ENCODE results near the gene KRTAP17-1.

KRTAP17-1 gene

DNA sequence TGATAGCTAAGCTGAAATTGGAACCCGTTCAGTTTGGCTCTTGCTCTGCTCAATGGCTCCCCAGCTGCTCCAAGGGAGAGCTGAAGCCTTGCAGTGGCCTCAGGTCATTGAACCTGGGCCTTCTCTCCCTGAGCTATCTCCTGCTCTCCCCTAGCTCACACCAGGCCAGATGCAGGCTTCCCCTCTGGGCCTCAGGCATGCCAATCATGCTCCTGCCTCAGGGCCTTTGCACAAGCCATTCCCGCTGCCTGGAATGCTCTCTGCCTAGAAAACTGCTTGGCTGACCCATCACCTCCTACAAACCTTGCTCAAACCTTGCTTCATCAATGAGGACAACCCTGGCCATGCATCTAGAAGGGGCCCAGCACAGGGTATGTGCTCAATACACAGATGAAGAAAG lies 16.7 kb upstream of the KRTAP17-1 start:
- DNase-seq (ENCODE audit: low spot score) = no peak

DNA sequence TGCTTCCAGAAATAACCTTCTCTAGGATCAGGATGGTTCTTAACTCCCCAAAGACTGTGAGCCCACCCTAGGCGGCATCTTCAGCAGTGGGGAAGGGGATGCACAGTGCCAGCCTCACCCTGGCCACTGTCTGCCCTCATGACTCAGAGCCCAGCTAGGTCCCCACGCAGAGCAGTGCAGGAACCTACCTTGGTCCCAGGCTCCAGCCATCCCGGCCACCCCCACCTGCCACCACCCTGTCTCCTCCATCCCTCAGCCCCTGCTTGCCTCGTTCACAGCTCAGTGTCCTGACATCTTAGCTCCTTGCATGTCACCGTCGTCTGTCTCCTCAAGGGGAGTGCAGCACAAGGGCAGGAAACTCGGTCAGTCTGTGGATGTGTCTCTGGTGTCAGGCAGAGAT lies 16.1 kb upstream of the KRTAP17-1 start:
- no peak for DNase-seq (ENCODE audit: low spot score)

DNA sequence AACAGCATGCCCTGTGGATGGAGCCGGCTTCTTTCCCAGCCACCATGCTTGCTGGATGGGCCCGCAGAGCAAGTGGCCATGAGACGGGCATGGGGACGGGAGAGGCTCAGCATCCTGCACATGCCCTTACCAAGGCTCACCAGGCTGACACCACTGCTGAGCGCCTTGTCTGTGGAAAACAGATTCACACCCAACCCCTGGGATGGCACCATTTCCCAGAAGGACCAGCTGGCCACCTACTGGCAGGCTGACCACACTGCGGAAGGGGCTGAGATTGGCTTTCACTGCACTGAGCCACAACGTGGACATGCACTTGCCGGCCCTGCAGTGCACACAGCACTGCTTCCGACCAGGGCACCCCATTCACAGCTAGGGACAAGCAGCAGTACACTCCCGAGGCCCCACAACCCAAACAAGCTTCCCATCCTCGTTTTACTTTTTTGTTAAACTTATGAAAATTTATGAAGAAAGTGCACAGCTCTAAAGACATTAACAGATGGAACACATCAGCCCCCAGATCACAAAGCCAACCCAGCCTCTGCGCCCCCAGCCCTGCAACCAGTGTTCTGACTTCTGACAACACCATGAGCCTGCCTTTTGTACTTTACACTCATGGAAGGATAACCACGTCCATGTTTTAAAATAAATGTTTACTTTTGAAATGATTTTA lies 13.9 kb upstream of the KRTAP17-1 start:
- DNase-seq (ENCODE audit: low spot score) = peak; percentile 85

DNA sequence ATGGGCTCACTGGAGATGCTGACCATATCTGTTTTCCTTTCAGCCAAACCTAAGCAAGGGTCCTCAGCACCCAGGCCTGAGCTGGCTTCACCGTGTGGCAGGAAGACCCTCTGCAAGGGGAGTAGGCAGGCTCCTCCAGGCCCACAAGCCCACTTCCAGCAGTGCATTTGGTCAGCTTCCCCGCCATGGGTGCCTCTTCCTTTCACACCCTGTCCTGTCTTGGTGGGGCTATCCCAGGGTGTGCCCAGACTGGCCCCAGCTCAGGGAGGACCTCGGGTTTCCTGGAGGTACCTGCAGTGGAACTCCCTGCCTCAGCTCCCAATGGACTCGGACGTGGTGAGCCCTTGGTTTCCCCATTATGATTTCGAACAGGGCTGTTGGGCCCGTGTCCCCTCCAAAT lies 12.7 kb upstream of the KRTAP17-1 start:
- DNase-seq (ENCODE audit: low spot score) = no peak

DNA sequence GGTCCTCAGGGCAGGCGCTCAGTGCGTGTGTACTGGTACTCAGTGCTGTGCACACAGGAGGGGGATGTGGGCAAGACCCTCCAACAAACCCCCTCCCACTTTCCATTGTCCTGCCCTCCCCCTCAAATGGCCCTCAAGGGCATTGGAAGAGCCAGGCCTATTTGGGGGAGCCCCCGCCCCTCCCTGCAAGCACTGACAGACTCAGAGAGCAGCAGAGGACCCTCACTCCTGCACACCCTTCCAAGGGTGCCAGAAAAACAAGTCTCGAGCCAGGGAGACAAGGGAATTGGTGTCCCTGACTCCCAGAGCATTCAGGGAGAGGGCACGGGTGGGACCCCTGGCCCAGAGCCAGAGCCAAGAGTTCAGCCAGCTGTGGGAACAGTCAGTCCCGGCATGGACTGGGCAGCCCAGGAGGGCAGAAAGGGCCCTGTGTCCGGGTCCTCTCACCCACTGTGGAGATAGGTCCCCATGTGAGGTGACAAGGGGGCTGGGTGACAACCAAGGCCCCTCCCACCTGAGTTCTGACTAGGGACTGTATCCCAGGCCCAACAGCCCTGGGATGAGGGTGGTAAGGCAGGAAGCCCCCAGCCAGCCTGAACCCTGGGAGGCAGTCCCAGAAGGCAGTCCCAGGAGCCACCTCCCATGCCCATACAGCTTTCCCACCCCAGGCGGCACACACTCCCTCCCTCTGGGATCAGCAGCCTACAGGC lies 12.1 kb upstream of the KRTAP17-1 start:
- DNase-seq (ENCODE audit: low spot score) = no peak

DNA sequence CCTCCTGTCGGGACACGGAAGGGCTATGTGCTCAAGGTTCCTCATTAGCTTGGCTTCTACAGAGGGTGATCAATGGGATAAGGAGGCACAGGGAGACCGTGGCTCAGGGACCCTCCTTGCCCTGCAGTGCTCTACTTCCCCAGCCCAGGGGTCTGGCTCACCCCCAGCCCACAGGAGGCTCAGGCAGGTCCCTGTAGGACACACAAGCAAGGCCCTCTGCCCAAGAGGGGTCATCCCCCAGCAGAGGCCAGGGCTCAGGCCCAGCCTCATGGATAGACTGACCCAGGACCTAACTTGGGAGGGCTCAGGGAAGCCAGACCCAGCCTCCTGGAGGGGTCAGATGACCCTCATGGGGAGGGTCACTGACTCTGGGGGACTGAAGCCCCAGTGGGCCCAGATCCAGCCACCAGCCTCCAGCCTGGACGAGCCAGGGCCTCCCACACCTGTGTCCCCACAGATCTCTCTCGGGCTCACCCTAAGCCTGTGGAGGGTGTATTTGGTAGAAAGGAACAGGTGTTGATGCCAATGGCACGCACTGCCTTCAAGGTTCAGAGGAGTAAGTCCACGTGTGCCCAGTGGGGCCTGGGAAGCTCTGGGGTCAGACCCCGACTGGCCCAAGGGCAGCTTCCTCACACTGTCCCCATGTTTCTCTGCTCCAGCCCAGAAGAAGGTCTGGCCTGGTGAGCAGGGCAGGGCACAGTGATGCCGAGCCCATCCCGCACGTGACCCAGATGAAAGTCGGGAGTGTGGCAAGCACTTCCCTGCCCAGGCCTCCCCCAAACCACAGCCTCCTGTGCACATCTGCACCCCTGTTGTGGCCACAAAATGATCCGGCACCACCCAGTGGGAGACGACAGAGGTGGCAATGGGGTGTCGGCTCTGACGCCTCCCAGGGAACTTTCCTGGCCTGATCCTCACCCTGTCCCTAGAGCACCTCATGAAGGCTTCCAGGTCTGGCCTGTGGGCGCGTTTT lies 10.9 kb upstream of the KRTAP17-1 start:
- DNase-seq (ENCODE audit: low spot score) = no peak

DNA sequence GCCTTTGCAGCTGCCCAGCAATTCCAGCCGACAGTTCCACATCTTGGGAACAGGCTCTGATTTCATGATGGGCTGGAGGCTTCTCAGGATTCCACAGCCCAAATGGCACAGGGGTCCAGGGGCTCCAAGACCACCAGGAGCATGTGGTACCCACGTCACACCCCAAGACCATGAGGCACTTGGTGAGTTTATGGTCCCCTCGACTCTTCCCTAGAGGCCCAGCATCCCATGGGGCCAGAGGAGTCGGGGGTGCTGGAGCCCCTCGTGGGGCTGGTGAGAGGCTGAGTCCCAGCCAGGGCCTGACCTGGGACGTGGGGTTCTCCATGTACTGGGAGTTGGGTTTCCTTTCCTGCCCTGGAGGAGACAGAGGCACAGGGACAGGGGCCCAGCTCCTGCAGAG lies 10.1 kb upstream of the KRTAP17-1 start:
- no peak for DNase-seq (ENCODE audit: low spot score)

DNA sequence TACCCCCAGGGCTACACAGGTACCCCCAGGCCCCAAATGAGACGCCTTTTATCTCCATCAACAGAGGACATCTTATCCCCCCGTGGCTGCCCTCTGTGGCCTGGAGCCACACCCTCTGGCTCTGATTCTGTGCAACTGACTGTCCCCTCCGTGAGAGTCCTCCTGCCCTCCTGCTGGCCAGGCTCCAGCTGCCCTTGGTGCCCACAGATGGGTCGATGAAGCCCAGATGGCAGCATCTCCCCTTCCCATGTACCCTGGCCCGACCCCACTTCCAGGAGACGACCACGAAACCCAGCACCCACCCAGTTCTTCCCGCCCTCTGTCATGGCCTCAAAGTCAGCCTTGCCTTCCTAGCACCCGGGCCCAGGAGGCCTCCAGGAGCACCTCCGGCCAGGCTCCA lies 9.6 kb upstream of the KRTAP17-1 start:
- no peak for DNase-seq (ENCODE audit: low spot score)

DNA sequence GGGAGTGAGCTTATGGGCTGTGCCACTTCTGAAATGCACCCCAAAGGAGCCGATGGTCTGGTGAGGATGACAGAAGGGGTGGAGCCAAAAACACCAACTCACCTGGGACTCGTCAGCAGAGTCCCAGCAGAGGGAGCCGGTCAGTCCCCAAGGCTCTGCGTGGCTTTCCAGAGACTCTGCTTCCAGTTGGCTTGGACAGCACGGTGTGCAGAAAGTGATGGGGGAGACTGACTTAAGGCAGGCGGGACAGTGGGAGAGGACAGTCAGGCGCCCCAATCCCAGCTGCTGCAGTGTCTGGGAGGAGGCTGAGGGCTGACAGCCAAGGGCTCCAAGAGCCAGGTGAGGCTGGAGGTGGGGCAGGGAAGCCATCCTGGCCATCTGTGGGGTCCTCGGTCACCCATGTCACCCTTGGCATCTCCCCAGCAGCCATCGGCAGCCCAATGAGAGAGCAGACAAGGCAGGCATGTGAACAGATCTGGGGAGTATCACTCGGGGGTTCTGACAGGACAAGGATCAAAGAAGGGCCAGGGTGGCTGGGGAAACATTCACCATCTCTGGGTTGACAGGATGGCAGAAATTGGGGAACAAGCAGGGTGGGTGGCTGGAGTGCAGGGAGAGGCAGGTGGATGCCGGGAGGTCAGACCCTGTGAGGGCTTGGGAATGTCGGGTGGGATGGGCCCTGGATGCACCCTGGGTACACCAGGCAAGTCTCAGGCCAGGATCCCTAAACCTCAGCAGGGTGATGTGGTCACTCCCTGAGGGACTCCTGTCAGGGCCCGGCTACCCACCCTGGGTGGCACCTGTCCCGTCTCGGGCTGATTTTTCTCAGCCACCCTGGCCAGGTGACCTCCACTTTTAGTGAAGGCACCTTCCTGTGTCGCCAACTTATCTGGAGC lies 8.9 kb upstream of the KRTAP17-1 start:
- no peak for DNase-seq (ENCODE audit: low spot score)

DNA sequence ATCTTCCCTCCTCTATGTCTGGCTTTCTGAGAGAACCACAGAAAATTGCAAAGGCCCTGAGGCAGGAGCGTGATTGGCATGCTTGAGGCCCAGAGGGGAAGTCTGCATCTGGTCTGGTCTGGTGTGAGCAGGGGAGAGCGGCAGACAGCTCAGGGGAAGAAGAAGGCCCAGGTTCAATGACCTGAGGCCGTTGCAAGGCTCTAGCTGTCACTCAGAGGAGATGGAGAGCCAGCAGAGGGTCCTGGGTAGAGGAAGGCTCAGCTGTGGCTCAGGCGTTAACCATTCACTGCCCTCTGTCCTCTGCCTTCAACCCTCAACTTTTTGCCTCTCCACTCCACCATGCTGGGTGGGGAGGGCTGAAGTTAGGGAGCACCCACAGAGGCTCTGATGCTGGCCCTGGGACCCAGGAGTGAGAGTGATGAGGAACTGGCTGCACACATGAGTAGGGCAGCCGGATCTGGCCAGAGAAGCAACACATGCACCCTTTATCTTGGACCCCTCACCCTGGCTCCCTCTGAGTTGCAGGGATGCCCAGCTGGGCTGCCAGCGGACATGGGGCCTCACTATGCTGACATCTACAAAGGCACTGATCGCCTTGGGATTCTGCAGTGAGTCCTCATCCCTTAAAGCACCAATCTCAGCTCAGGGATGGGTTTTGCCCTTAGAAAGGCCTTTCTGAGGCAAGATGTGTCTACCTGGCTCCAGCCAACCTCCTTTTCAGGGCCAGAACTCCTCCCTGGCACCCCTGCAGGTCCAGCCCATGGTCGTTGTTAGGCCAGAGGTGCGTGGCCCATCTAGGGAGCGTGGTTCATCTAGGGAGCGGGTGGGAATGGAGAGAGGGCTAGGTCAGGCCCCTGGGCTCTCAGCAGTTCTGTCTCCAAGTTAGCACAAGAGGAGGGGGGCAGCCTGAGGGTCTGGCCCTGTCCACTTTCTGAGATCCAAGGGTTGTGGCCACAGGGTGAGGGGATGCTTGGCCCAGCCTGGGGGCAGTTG lies 7.7 kb upstream of the KRTAP17-1 start:
- no peak for DNase-seq (ENCODE audit: low spot score)

DNA sequence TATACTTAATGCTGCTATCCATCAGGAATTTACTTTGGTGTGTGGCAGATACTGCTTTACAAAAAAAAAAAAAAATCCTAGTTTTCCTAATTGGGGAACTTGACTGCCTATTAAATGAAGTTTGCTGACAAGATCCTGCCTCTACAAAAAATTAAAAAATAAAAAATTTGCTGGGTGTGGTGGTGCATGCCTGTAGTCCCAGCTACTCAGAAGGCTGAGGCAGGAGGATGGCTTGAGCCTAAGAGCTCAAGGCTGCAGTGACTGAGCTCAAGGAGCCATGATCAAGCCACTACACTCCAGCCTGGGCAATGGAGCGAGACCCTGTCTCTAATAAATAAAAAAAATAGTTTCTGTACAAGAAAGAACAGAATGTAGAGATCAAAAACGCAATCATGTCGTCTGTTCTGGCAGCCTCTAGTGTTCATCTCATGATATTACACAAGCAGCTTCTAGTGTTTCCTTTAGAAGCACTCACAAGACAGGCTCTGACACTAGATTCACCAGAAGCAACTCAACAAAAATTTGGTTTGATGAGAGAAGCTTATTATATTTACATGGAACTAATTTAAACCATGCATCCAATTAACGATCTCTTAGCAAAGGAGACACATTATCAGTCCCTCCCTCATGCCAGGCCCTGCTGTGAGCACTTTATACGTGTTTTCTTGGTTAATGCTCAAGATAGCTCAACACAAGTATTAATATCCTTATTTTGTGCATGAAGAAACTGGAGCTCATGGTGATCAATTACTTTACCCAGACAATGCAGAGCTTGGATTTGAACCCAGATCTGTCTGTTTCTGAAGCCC lies 6.8 kb upstream of the KRTAP17-1 start:
- peak; percentile 61 for DNase-seq (ENCODE audit: low spot score)

DNA sequence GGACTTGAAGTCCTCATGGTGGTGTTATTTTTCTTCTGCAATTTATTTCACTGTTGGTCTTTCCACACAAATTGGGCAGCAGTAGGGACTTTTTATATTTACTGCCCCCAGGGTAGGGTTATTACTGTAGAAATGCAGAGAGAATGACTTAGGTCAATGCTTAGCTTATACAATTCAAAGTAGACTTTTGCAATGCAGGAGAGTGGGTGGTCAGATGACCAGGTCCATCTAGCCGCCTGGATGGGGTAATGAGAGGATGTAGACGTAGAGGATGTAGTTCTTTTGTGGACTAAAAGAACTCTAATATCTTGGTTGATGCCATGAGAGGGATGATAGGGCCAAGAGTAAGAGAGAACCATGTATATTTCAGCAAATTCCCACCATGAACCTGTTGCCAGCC lies 2.7 kb upstream of the KRTAP17-1 start:
- DNase-seq (ENCODE audit: low spot score) = no peak

DNA sequence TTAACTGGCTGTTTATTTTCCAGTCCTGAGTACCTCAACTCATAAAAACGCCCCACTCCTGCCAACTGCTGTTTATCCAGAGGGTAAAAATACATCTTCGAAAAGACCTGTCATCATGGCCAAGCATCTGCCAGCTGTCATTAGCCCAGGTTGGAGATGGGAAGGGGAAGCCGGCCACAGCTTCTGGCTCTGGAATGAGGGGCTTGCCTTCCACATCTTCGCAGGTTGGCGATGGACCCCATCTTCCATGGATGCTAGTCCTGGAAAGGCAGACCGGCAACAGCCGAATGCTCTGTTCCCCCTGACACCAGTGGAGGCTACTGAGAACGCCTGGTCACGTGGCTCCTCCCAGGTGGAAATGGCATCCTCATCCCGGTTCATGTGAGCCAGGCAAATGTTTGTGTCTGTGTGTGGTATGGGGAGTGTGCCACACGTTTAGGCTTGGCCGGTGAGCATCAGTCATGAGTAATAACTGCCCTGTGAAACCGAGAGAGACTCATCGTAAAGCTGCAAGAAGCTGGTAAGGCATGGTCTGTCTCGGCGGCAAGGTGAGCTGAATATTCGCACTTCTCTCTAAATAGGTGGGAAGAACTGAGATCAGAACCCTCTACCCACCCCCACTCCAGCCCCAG lies 420 bp upstream of the KRTAP17-1 start:
- no peak for DNase-seq (ENCODE audit: low spot score)

DNA sequence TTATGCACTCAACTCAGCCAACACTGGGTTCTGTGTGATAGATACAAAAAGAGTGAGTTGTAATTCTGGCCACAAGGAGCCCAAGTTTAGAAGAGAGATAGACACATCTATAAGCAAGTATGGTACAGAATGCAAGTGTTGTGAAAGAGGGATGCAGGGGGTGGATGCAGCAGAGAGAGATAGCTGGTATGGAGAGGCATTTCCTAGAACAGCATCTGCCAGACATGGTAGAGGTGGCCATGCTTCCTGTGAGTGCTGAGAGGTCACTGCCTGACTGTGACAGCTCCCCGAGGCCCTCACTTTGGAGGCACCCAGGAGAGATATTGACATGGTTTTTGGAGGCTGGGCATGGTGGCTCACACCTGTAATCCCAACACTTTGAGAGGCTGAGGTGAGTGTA lies 4.4 kb downstream of the KRTAP17-1 start:
- DNase-seq (ENCODE audit: low spot score) = no peak

DNA sequence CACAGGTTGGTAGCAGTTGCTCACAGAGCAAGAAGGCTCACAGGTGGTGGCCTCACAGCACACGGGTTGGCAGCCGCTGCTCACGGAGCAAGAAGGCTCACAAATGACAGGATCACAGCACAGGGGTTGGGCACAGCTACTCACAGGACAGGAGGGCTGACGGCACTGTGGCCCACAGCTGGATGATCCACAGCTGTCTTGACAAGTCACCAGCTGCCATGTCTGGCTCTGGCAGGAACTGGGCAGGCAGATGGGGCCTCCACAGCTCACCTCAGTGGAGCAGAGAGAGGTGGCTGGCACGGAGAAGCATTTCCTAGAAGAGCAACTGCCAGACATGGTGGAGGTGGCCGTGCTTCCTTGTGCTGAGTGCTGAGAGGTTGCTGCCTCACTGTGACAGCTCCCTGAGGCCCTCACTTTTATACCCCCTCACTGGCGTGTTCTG lies 6.6 kb downstream of the KRTAP17-1 start, which contains the start of gene KRTAP16-1:
TSS of gene KRTAP16-1 (minus strand) at position 392 of the 442 bp plus-strand sequence. CDS start at position 336, 56 bp downstream.
- DNase-seq (ENCODE audit: low spot score) = no peak

DNA sequence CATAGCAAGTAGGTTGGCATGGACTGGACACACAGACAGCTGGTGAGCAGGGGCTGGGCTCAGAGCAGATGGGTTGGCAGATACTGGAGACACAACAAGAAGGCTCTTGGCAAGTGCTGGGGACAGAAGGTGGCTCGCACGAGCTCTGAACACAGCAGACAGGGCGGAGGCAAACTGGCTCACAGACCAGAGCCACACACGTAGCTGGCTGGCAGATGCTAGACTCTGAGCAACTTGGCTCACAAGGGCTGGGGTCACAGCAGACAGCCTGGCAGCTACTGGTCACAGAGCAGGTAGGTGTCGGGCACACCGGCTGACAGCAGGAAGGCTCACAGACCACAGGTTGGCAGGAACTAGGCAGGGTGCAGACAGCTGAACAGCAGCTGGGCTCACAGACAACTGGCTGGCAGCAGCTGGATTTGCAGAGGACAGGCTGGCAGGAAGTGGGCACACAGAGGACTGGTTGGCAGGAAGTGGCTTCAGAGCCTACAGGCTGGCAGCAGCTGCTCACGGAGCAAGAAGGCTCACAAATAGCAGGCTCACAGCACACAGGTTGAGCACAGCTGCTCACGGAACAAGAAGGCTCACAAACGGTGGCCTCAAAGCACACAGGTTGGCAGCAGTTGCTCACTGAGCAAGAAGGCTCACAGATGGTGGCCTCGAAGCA lies 7.1 kb downstream of the KRTAP17-1 start:
- peak; percentile 42 for DNase-seq (ENCODE audit: low spot score)

DNA sequence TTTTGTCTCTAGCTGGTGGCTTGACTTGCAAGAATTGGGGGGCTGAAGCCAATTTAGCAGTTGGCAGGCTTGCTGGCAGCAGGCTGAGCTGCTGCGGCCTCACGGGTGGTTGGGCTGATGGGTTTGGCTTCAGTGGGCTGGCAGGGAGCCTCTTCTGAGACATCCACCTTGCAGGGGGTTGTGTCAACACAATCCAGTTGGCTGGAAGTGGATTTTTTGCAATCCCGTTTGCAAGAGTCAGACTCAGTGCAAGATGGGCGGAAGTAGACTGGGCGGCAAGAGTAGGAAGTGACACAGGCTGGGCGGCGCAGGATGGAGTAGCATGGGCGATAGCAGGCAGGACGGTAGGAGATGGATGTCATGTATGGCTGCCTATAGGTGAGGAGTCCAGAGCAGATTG lies 7.9 kb downstream of the KRTAP17-1 start:
- DNase-seq (ENCODE audit: low spot score) = no peak

DNA sequence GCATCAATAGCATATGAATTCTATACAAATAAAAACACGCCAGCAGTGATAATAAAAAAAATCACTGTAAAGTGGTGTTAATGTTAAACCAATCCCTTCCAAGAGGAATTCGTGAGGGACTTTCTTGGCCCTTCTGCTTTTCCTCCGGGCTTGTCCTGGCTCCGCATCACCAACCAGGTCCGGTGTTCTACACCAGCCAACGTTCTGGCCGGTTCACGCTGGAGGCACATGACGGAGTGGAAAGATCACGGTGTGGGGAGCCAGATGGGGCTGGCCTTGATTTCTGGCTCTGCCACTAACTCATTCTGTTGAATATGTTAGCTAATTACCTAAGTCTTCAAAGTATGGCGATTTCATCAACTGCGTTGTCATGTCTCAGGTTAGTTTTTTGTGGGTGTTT lies 11.4 kb downstream of the KRTAP17-1 start:
- no peak for DNase-seq (ENCODE audit: low spot score)

Data from AG20443 (cell line).